NB4 (cell line): ENCODE measurements around the gene TPBG.

ENCODE experiments used
- POLR2A ChIP-seq: IDR thresholded peaks from 2 replicates; pipeline ENCODE4 v1.6.1; 2011; ENCODE audit warnings: mild to moderate bottlenecking; ENCODE audit not compliant: insufficient read length; ENCODE audit errors: extremely low read depth
- TF ChIP-seq, protein P1 (sequence below): IDR thresholded peaks from one replicate; pipeline ENCODE4 v1.5.1; 2012; ENCODE audit warnings: low read depth, low read length
- TF ChIP-seq, protein P2 (sequence below): IDR thresholded peaks from 2 replicates; pipeline ENCODE4 v1.6.1; 2011; ENCODE audit warnings: low read depth, low read length

DNA sequence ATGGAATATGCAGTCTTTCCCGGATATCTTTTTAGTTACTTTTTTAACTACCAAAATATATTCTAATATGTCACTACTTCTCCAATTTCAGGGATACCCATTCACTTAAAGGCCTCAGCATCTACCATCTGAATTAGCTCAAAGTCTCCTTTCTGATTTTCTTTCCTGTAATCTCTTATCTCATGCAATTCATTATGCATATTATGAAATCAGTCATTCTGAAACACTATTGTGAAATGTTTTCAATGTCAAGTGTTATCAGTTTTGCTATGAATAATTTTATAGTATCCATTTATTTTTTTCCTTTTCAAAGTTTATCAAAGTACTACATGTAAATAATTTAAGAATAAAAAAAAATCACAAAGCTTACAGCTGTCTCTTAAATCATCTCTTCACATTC, 41.2 kb upstream of the TPBG start:
- TF ChIP-seq, protein P1, sequence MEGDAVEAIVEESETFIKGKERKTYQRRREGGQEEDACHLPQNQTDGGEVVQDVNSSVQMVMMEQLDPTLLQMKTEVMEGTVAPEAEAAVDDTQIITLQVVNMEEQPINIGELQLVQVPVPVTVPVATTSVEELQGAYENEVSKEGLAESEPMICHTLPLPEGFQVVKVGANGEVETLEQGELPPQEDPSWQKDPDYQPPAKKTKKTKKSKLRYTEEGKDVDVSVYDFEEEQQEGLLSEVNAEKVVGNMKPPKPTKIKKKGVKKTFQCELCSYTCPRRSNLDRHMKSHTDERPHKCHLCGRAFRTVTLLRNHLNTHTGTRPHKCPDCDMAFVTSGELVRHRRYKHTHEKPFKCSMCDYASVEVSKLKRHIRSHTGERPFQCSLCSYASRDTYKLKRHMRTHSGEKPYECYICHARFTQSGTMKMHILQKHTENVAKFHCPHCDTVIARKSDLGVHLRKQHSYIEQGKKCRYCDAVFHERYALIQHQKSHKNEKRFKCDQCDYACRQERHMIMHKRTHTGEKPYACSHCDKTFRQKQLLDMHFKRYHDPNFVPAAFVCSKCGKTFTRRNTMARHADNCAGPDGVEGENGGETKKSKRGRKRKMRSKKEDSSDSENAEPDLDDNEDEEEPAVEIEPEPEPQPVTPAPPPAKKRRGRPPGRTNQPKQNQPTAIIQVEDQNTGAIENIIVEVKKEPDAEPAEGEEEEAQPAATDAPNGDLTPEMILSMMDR = no peak
- TF ChIP-seq POLR2A = no peak
- TF ChIP-seq, protein P2, sequence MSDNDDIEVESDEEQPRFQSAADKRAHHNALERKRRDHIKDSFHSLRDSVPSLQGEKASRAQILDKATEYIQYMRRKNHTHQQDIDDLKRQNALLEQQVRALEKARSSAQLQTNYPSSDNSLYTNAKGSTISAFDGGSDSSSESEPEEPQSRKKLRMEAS = no peak
